ENCODE data around the gene RASL11A. TPM values are rescaled to one million over a fixed set of nuclear protein-coding genes. Genes with fewer than 3 reads are reported as not detected.

The RASL11A gene
- total RNA-seq, 4 donors from 2014 or later = 9.5 to 24.0 (median 18.1) TPM

DNA sequence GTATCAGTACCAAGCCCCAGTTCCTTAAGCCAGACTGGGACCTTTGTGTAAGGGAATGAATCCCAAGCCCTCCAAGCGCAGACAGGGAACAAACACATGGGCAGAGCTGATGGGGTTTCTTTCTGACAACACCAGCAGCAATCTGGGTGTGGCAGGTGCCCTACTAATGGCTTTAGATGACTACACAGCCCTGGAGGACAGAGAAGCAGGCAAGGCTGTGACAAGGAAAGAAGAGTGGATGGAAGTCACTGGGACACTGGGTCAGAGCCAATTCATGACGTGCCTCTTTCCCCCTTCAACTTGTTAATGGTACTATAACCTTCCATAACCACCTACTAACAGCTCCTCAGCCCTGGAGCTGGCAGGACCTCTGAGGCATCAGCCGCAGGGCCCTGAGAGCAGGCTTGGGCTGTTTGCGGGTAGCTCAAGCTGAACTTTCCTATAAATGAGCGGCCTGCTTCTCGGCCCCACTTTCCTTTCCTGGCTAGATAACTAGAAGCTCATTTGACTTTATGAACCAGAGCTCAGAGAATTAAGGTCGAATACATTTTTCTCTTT, 38.9 kb downstream of the RASL11A start:
- no peak for TF ChIP-seq POLR2A (IDR thresholded peaks at IDR 0.05)
- TF ChIP-seq, protein P1, sequence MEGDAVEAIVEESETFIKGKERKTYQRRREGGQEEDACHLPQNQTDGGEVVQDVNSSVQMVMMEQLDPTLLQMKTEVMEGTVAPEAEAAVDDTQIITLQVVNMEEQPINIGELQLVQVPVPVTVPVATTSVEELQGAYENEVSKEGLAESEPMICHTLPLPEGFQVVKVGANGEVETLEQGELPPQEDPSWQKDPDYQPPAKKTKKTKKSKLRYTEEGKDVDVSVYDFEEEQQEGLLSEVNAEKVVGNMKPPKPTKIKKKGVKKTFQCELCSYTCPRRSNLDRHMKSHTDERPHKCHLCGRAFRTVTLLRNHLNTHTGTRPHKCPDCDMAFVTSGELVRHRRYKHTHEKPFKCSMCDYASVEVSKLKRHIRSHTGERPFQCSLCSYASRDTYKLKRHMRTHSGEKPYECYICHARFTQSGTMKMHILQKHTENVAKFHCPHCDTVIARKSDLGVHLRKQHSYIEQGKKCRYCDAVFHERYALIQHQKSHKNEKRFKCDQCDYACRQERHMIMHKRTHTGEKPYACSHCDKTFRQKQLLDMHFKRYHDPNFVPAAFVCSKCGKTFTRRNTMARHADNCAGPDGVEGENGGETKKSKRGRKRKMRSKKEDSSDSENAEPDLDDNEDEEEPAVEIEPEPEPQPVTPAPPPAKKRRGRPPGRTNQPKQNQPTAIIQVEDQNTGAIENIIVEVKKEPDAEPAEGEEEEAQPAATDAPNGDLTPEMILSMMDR (IDR thresholded peaks at IDR 0.05) = no peak
- intact Hi-C loops (cut with DNase I; ENCODE audit: low total_unique reads) = no loop called here
- no peak overlapping the region for H3K4me3 ChIP-seq (ENCODE audit: low read depth, poor library complexity, severe bottlenecking)
- 67 to 72% methylated on average over 7 of the region's 7 CpGs for WGBS, 2 donors
- peak in 1 of 2 donors; percentile 52 for DNase-seq (ENCODE audit: low spot score in 2 of 2)

DNA sequence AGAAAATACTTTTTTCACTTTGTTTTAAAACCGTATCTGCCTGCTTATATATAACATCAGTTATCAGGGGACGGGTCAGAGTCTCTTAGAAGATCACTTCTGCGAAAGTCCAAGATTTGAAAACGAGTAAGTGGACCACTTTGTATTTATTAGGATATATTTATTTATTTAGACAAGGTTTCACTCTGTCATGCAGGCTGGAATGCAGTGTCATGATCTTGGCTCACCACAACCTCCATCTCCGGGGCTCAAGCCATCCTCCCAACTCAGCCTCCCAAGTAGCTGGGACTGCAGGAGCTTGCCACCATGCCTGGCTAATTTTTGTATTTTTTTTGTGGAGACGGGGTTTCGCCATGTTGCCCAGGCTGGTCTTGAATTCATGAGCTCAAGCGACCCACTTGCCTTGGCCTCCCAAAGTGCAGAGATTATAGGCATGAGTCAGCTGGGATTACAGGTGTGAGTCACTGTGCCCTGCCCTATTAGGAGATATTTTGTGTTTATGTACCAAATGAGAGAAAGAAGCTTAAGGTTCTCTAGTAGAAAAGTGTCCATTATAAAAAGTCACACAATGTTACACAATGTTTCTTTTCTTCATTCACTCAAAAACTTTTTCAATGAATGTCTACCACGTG, 39.5 kb downstream of the RASL11A start:
- intact Hi-C loops (cut with DNase I; ENCODE audit: low total_unique reads) = no loop called here
- TF ChIP-seq, protein P1 (IDR thresholded peaks at IDR 0.05) = no peak
- TF ChIP-seq POLR2A (IDR thresholded peaks at IDR 0.05) = no peak
- WGBS, 2 donors = 74 to 81% methylated on average over 9 of the region's 9 CpGs
- DNase-seq (ENCODE audit: low spot score in 2 of 2) = no peak
- no peak overlapping the region for H3K4me3 ChIP-seq (ENCODE audit: low read depth, poor library complexity, severe bottlenecking)

DNA sequence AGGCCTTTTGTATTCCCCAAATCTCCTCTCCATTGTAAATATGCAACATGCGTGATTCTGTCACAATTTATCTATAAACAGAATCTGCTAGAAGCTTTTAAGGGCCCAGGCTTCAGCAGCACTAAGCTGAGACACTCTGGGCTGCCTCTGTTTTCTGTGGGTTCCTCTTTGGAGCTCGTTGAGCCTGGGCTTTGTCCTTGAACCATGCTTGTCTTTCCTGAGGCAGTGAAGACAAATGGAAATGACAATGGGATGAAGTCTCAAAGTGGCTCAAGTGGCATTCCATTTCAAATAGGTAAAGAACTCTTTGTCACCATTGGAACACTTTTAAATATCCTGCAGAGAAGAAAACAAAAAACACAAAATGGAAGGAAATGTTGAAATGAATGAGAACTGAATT, 40.3 kb downstream of the RASL11A start:
- 49 to 58% methylated on average over 2 of the region's 2 CpGs for WGBS, 2 donors
- peak in 1 of 2 donors; percentile 40 for DNase-seq (ENCODE audit: low spot score in 2 of 2)
- intact Hi-C loops (cut with DNase I; ENCODE audit: low total_unique reads) = no loop called here
- H3K4me3 ChIP-seq (ENCODE audit: low read depth, poor library complexity, severe bottlenecking) = no peak overlapping the region
- TF ChIP-seq POLR2A (IDR thresholded peaks at IDR 0.05) = no peak

DNA sequence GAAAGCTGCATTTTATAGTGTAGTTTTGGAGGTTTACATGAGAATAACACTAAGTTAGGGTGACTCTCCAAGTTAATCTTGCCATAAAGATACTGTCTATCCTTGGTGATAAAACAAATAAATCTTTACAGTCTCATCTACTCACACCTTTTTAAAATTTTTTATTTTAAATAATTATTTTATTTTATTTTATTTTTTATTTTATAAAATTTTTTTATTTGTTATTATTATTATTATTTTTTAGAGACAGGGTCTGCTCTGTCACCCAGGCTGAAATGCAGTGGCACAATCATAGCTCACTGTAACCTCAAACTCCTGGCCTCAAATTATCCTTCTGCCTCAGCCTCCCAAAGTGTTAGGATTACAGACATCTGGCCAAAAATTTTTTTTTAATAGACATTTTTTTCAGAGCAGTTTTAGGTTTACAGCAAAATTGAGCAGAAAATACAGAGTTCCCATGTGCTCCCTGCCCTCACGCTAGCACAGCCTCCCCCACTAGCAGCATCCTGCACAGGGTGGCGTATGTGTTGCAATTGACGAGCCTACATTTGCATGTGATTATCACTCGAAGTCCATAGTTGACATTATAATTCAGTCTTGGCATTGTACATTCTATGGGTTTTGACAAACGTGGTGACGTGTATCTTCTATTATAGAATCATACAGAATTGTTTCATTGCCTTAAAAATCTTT, 41.0 kb downstream of the RASL11A start:
- 68 to 76% methylated on average over 6 of the region's 6 CpGs for WGBS, 2 donors
- H3K4me3 ChIP-seq (ENCODE audit: low read depth, poor library complexity, severe bottlenecking) = no peak overlapping the region
- no peak for TF ChIP-seq POLR2A (IDR thresholded peaks at IDR 0.05)
- TF ChIP-seq, protein P1 (IDR thresholded peaks at IDR 0.05) = no peak
- DNase-seq (ENCODE audit: low spot score in 2 of 2) = peak in 1 of 2 donors; percentile 21
- intact Hi-C loops (cut with DNase I; ENCODE audit: low total_unique reads) = no loop called here

DNA sequence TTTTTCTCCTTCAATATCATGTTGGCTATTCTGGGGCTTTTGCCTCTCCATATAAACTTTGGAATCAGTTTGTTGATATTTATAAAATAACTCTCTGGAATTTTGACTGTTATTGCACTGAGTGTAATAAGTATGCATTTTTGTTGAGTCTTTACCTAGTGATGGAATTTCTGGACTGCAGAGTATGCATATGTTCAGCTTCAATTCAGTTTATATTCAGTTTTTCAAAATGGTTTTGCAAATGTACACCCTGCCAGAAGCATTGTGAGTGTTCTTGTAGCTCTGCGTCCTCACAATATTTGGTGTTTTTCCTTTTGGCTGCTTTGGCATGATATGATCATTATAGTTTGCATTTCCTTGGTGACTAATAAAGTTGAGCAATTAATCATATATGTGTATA, 43.1 kb downstream of the RASL11A start:
- H3K4me3 ChIP-seq (ENCODE audit: low read depth, poor library complexity, severe bottlenecking) = no peak overlapping the region
- 68 to 84% methylated on average over 1 of the region's 1 CpG for WGBS, 2 donors
- TF ChIP-seq POLR2A (IDR thresholded peaks at IDR 0.05) = no peak
- TF ChIP-seq, protein P1 (IDR thresholded peaks at IDR 0.05) = no peak
- no peak for DNase-seq (ENCODE audit: low spot score in 2 of 2)
- intact Hi-C loops (cut with DNase I; ENCODE audit: low total_unique reads) = no loop called here

DNA sequence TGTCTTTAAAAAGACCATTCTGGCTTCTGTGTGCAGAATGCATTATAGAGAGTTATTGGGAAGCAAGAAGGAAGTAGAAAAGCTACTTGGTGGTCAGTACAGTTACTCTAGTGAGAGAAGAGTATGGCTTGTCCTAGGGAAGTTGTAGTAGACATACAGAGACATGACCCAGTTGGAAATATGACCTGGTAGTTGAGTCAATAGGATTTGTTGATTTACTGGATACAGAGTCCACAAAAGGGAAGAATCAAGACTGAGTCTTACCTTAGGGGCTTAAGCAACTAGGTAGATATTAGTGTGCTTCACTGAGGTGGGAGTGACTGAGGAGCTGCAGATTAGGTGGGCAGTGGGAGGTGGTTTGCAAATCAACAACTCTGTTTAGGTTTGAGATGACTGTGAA, 48.8 kb downstream of the RASL11A start:
- intact Hi-C loops (cut with DNase I; ENCODE audit: low total_unique reads) = no loop called here
- no peak overlapping the region for H3K4me3 ChIP-seq (ENCODE audit: low read depth, poor library complexity, severe bottlenecking)
- TF ChIP-seq, protein P1 (IDR thresholded peaks at IDR 0.05) = no peak
- no peak for TF ChIP-seq POLR2A (IDR thresholded peaks at IDR 0.05)
- DNase-seq (ENCODE audit: low spot score in 2 of 2) = peak in 1 of 2 donors; percentile 12
